K562 (cell line): ENCODE results near the gene MYH11. TPM values are rescaled to one million over a fixed set of nuclear protein-coding genes. Genes with fewer than 3 reads are reported as not detected.
A peak's percentile ranks its signal among the peaks of the same experiment; 100 is the strongest.

Experiments
- FOXK1 ChIP-seq: sonication (generic); formaldehyde crosslinking; IDR thresholded peaks from 2 replicates; pipeline ENCODE4 v1.8.0; 2022; ENCODE audit warnings: missing genetic modification reagents, mild to moderate bottlenecking, borderline replicate concordance
- GABPB1 ChIP-seq: sonication (generic); formaldehyde crosslinking; IDR thresholded peaks from 2 replicates; pipeline ENCODE4 v1.8.0; 2022; ENCODE audit warnings: mild to moderate bottlenecking, missing genetic modification reagents
- HCFC1 ChIP-seq: IDR thresholded peaks from 2 replicates; pipeline ENCODE4 v1.6.1; 2012; ENCODE audit warnings: low read depth, low read length, improper control_type of control experiment
- HMGN3 ChIP-seq: IDR thresholded peaks from 2 replicates; pipeline ENCODE4 v1.6.1; 2011; ENCODE audit warnings: borderline replicate concordance, low read depth, mild to moderate bottlenecking, mixed read lengths, low read length; ENCODE audit not compliant: insufficient read length; ENCODE audit errors: extremely low read depth
- IFI16 ChIP-seq: fragments of 250-450 bp; sonication (Bioruptor Pico); IDR thresholded peaks from 2 replicates; pipeline ENCODE4 v2.1.2; 2022; ENCODE audit warnings: mild to moderate bottlenecking, inconsistent platforms
- MAFF ChIP-seq: IDR thresholded peaks from 2 replicates; pipeline ENCODE4 v1.6.1; 2012; ENCODE audit warnings: low read length, improper control_type of control experiment
- MAZ ChIP-seq, 2 experiments: fragments of 450-650 bp in 1 of 2; sonication (generic) in 1 of 2; formaldehyde crosslinking; IDR thresholded peaks in 1 of 2; conservative IDR thresholded peaks in 1 of 2; 2 replicates each; pipeline versions ENCODE4 v1.4.0 to v1.5.0; 2020; ENCODE audit warnings: mild to moderate bottlenecking in 1 of 2, missing genetic modification reagents in 1 of 2
- MECOM ChIP-seq: fragments of 250-450 bp; sonication (Bioruptor Pico); IDR thresholded peaks from 2 replicates; pipeline ENCODE4 v1.8.0; 2022; ENCODE audit warnings: inconsistent platforms
- MEIS2 ChIP-seq: fragments of 450-650 bp; IDR thresholded peaks from 2 replicates; pipeline ENCODE4 v1.6.1; 2014; ENCODE audit warnings: mild to moderate bottlenecking; ENCODE audit not compliant: partially characterized antibody
- MTA2 ChIP-seq: fragments of 450-650 bp; IDR thresholded peaks from 2 replicates; pipeline ENCODE4 v1.6.1; 2016; ENCODE audit warnings: low read depth
- RBM22 ChIP-seq: fragments of 200-400 bp; formaldehyde crosslinking; IDR thresholded peaks from 2 replicates; pipeline ENCODE4 v1.6.1; 2018; ENCODE audit warnings: low read length, low read depth; ENCODE audit not compliant: poor library complexity, severe bottlenecking
- SMAD3 ChIP-seq: fragments of 450-650 bp; formaldehyde crosslinking; conservative IDR thresholded peaks from 2 replicates; pipeline ENCODE4 v1.4.0; 2020; ENCODE audit warnings: mild to moderate bottlenecking
- TARDBP ChIP-seq: fragments of 450-650 bp; IDR thresholded peaks from 2 replicates; pipeline ENCODE4 v1.6.1; 2016
- polyA plus RNA-seq, 8 experiments: library from polyadenylated mRNA; depleted of rRNA in 4 of 8; stranded (reverse) in 5 of 8; unstranded in 3 of 8; fragments of >200 nt; fragmentation: Nextera tagmentation in 2 of 8; fragmentation: Illumina TruSeq in 1 of 8; extraction: Ambion mirVana in 2 of 8; extraction: Trizol in 1 of 8; gene quantifications; 2 replicates each; pipeline versions ENCODE4 v1.2.1 to v1.2.3, GENCODE V29; 2011 to 2014; ENCODE audit warnings: inconsistent platforms in 1 of 8, missing spikeins in 1 of 8
- total RNA-seq, 7 experiments: library from RNA; depleted of rRNA in 6 of 7; stranded (reverse); fragments of >200 nt in 6 of 7; fragmentation: Illumina TruSeq in 2 of 7; extraction: Trizol in 2 of 7; gene quantifications; 2 replicates each; pipeline versions ENCODE4 v1.2.1 to v1.2.3, GENCODE V29; 2011 to 2021; ENCODE audit warnings: low replicate concordance in 1 of 7
- TF ChIP-seq, protein P1 (sequence below): fragments of 150-350 bp; IDR thresholded peaks from 2 replicates; pipeline ENCODE4 v1.6.1; 2014; ENCODE audit warnings: low read depth, mild to moderate bottlenecking, low read length, borderline replicate concordance
- TF ChIP-seq, protein P2 (sequence below), 2 experiments: IDR thresholded peaks in 1 of 2; conservative IDR thresholded peaks in 1 of 2; 2 replicates each; pipeline ENCODE4 v1.6.1; 2016; ENCODE audit warnings: low read depth in 2 of 2, mild to moderate bottlenecking in 1 of 2, missing compliant biosample characterization in 1 of 2, missing genetic modification characterization in 1 of 2, moderate library complexity in 1 of 2
- TF ChIP-seq, protein P3 (sequence below): fragments of 250-450 bp; sonication (Bioruptor Pico); IDR thresholded peaks from 2 replicates; pipeline ENCODE4 v1.9.0; 2021; ENCODE audit warnings: mild to moderate bottlenecking
- TF ChIP-seq, protein P4 (sequence below): fragments of 250-450 bp; sonication (Bioruptor Pico); IDR thresholded peaks from 2 replicates; pipeline ENCODE4 v1.9.0; 2021; ENCODE audit warnings: mild to moderate bottlenecking, inconsistent platforms

Gene MYH11
- total and polyA plus RNA-seq, 9 of the 15 experiments (the other 6 are each of a cell fraction or from before 2014, with no cell fraction given), result 0.05 to 0.47 (median 0.08) TPM; not detected in 5

DNA sequence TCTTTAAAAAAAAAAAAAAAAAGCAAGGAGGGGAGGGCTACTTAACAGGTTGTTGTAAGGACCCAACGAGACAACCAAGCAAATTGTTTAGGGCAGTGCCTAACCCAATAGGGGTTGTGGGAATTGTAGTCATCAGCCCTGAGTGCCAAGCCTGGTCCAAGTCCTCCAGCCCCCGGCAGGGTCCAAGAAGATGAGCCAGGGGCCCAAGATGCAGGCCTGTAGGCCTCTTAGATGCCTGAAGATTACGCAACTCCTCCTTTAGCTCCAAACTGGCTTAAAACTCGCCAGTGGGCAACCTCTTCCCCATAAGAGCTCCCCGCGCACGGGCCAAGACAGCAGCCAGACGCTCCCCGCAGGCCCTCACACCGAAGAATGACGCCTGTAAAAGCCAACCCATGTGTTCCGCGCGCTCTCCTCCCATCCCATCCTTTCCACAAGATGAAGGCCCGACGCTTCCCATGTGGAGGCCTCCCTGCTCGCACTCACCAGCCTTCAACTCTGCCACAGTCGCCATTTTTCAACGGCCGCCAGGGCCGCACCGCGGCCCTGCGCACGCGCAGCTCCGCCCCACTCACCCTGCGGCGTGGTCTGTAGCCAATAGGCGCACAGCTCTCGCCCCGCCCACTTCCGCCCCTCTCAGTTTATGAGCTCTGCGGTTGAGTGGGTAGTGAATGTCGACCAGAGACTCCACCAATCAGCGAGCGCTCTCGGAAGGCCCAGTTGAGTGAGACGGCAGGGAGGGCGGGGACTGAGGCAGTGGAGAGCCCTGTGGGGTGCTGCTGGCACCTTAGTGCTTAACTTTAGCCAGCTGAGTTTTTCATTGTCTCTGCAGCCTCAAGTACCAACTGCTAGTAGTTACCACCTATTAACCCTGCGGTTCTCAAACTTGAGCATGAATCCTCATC lies 31.5 kb upstream of the MYH11 start, which contains the start of gene CEP20 (continued):
- TF ChIP-seq MAFF, result no peak
- no peak for TF ChIP-seq FOXK1
- peak; percentile 91 for TF ChIP-seq MEIS2
- TF ChIP-seq, protein P1, sequence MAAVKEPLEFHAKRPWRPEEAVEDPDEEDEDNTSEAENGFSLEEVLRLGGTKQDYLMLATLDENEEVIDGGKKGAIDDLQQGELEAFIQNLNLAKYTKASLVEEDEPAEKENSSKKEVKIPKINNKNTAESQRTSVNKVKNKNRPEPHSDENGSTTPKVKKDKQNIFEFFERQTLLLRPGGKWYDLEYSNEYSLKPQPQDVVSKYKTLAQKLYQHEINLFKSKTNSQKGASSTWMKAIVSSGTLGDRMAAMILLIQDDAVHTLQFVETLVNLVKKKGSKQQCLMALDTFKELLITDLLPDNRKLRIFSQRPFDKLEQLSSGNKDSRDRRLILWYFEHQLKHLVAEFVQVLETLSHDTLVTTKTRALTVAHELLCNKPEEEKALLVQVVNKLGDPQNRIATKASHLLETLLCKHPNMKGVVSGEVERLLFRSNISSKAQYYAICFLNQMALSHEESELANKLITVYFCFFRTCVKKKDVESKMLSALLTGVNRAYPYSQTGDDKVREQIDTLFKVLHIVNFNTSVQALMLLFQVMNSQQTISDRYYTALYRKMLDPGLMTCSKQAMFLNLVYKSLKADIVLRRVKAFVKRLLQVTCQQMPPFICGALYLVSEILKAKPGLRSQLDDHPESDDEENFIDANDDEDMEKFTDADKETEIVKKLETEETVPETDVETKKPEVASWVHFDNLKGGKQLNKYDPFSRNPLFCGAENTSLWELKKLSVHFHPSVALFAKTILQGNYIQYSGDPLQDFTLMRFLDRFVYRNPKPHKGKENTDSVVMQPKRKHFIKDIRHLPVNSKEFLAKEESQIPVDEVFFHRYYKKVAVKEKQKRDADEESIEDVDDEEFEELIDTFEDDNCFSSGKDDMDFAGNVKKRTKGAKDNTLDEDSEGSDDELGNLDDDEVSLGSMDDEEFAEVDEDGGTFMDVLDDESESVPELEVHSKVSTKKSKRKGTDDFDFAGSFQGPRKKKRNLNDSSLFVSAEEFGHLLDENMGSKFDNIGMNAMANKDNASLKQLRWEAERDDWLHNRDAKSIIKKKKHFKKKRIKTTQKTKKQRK, result peak; percentile 20; the same call in 1 of the 2 replicates
- no peak for TF ChIP-seq IFI16
- no peak for TF ChIP-seq TARDBP
- TF ChIP-seq, protein P2, sequence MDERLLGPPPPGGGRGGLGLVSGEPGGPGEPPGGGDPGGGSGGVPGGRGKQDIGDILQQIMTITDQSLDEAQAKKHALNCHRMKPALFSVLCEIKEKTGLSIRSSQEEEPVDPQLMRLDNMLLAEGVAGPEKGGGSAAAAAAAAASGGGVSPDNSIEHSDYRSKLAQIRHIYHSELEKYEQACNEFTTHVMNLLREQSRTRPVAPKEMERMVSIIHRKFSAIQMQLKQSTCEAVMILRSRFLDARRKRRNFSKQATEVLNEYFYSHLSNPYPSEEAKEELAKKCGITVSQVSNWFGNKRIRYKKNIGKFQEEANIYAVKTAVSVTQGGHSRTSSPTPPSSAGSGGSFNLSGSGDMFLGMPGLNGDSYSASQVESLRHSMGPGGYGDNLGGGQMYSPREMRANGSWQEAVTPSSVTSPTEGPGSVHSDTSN (CRISPR knock-in tag; IDR thresholded peaks at IDR 0.05; ENCODE audit: low read depth), result no peak
- TF ChIP-seq, protein P2 (tag; conservative IDR thresholded peaks at IDR 0.05; ENCODE audit: low read depth), result 0 out of 2 replicates have a peak, but pooled peaks have one; percentile 43
- TF ChIP-seq MECOM, result no peak
- peak; percentile 47 for TF ChIP-seq HCFC1
- TF ChIP-seq GABPB1 (CRISPR knock-in tag), result peak; percentile 62
- no peak for TF ChIP-seq SMAD3 (CRISPR knock-in tag)
- TF ChIP-seq HMGN3, result peak; percentile 85
- TF ChIP-seq, protein P3, sequence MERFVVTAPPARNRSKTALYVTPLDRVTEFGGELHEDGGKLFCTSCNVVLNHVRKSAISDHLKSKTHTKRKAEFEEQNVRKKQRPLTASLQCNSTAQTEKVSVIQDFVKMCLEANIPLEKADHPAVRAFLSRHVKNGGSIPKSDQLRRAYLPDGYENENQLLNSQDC (CRISPR knock-in tag), result 0 out of 2 replicates have a peak, but pooled peaks have one; percentile 50
- TF ChIP-seq RBM22, result no peak
- TF ChIP-seq, protein P4, sequence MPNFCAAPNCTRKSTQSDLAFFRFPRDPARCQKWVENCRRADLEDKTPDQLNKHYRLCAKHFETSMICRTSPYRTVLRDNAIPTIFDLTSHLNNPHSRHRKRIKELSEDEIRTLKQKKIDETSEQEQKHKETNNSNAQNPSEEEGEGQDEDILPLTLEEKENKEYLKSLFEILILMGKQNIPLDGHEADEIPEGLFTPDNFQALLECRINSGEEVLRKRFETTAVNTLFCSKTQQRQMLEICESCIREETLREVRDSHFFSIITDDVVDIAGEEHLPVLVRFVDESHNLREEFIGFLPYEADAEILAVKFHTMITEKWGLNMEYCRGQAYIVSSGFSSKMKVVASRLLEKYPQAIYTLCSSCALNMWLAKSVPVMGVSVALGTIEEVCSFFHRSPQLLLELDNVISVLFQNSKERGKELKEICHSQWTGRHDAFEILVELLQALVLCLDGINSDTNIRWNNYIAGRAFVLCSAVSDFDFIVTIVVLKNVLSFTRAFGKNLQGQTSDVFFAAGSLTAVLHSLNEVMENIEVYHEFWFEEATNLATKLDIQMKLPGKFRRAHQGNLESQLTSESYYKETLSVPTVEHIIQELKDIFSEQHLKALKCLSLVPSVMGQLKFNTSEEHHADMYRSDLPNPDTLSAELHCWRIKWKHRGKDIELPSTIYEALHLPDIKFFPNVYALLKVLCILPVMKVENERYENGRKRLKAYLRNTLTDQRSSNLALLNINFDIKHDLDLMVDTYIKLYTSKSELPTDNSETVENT (CRISPR knock-in tag), result peak; percentile 88
- TF ChIP-seq MAZ (CRISPR knock-in tag; conservative IDR thresholded peaks at IDR 0.05 in 1 of 2, IDR thresholded peaks at IDR 0.05 in 1 of 2), result peak; percentile 39 to 46; a peak in 2 of 4 replicates
- no peak for TF ChIP-seq MTA2
